A673 (cell line): Measurements from ENCODE around the gene KLHL11. TPM values are rescaled to one million over a fixed set of nuclear protein-coding genes. Genes with fewer than 3 reads are reported as not detected.

Source experiments
- BruUV-seq: library from RNA; stranded (reverse); fragments of 400-500 nt; replicated peaks from 2 replicates; lab custom pipeline; 2021; lab: Mats Ljungman, UMichigan
- CTCF ChIA-PET: fragments of 300-600 bp; sonication (Branson Sonifier 250); formaldehyde crosslinking; loops from one replicate; lab custom pipeline; 2022; ENCODE audit warnings: antibody characterized with exemption; lab: Charles Lee
- POLR2A ChIA-PET: fragments of 300-600 bp; sonication (Branson Sonifier 250); formaldehyde crosslinking; loops from one replicate; lab custom pipeline; 2022; ENCODE audit warnings: antibody characterized with exemption; ENCODE audit not compliant: low non-redundant PET; lab: Charles Lee
- DNase-seq: peaks from one replicate; pipeline ENCODE4 v3.0.0-alpha.2; 2015; ENCODE audit warnings: low spot score
- H3K27ac ChIP-seq: fragments of 200-600 bp; sonication (generic); 2 replicates; pipeline ENCODE4 v1.5.1; 2016; ENCODE audit warnings: mixed run types, low read depth, mild to moderate bottlenecking, mixed read lengths, antibody characterized with exemption, low read length; ENCODE audit not compliant: poor library complexity, severe bottlenecking
- H3K27me3 ChIP-seq: fragments of 200-600 bp; sonication (generic); replicated peaks from 2 replicates; pipeline ENCODE4 v1.6.1; 2017; ENCODE audit warnings: mixed run types, low read depth, mild to moderate bottlenecking, mixed read lengths, antibody characterized with exemption, low read length; ENCODE audit not compliant: insufficient read depth, poor library complexity
- H3K36me3 ChIP-seq: fragments of 200-600 bp; sonication (generic); 2 replicates; pipeline ENCODE4 v1.6.1; 2016; ENCODE audit warnings: mixed run types, mild to moderate bottlenecking, mixed read lengths, antibody characterized with exemption, low read length; ENCODE audit not compliant: insufficient read depth, poor library complexity, severe bottlenecking
- H3K4me1 ChIP-seq: fragments of 200-600 bp; sonication (generic); 2 replicates; pipeline ENCODE4 v1.6.1; 2017; ENCODE audit warnings: mixed run types, mild to moderate bottlenecking, mixed read lengths, antibody characterized with exemption, low read length; ENCODE audit not compliant: insufficient read depth, poor library complexity, severe bottlenecking
- H3K4me3 ChIP-seq: fragments of 200-600 bp; sonication (generic); 2 replicates; pipeline ENCODE4 v1.5.1; 2016; ENCODE audit warnings: low read depth, mixed run types, mild to moderate bottlenecking, mixed read lengths, low read length; ENCODE audit not compliant: poor library complexity, severe bottlenecking
- H3K9me3 ChIP-seq: fragments of 200-600 bp; sonication (generic); 2 replicates; pipeline ENCODE4 v1.6.1; 2016; ENCODE audit warnings: mixed run types, low read depth, mild to moderate bottlenecking, mixed read lengths, antibody characterized with exemption, low read length; ENCODE audit not compliant: poor library complexity, severe bottlenecking
- EZH2 ChIP-seq: fragments of 200-600 bp; sonication (generic); IDR thresholded peaks from 2 replicates; pipeline ENCODE4 v1.6.1; 2017; ENCODE audit warnings: borderline replicate concordance, low read depth, mild to moderate bottlenecking, mixed read lengths, antibody characterized with exemption, low read length; ENCODE audit not compliant: poor library complexity, severe bottlenecking
- intact Hi-C: fragments of 100-400 bp; cut with micrococcal nuclease; formaldehyde crosslinking; loops from one replicate; pipeline ENCODE4 v1.10.0; 2022; ENCODE audit not compliant: unreplicated experiment
- total RNA-seq: library from RNA; stranded (reverse); gene quantifications from 2 replicates; pipeline ENCODE4 v1.2.3, GENCODE V29; 2021
- TF ChIP-seq, protein P1 (sequence below): fragments of 300-800, 200-600 bp; sonication (generic); conservative IDR thresholded peaks from 2 replicates; pipeline ENCODE4 v1.5.1; 2017; ENCODE audit warnings: low read depth, mild to moderate bottlenecking, antibody characterized with exemption, low read length, moderate library complexity, mixed read lengths

Gene KLHL11
- total RNA-seq, 1 experiment from 2014 or later = 12.0 TPM

DNA sequence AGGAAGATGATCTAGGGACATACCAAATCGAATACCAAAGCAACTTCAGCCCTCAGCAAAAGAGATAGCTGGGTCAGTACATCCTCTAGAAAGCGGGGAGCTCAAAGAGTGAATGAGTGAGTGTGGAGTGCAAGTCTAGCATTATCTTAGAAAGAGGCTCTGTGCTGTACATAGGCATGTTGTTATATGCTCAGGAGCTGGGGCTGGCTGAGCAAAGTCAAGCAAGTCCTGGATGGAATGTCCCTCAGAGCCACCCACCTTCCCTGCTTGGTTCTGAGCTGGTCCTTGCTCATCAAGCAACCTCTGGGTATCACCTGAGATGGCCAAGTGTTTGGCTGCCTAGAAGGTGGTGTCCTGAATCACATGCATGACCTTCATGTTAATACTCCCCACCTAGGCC lies 4.9 kb upstream of the KLHL11 start:
- no peak overlapping the region for H3K27ac ChIP-seq
- H3K4me1 ChIP-seq = no peaks in the 10 kb centered on the region
- DNase-seq = no peak
- H3K27me3 ChIP-seq = no peaks in the 10 kb centered on the region
- H3K36me3 ChIP-seq = peaks cover 54% of the 10 kb centered on the region
- POLR2A ChIA-PET = no interaction called here
- H3K4me3 ChIP-seq = no peak overlapping the region
- BruUV-seq = no TSS peak
- intact Hi-C loops = no loop called here
- TF ChIP-seq, protein P1, sequence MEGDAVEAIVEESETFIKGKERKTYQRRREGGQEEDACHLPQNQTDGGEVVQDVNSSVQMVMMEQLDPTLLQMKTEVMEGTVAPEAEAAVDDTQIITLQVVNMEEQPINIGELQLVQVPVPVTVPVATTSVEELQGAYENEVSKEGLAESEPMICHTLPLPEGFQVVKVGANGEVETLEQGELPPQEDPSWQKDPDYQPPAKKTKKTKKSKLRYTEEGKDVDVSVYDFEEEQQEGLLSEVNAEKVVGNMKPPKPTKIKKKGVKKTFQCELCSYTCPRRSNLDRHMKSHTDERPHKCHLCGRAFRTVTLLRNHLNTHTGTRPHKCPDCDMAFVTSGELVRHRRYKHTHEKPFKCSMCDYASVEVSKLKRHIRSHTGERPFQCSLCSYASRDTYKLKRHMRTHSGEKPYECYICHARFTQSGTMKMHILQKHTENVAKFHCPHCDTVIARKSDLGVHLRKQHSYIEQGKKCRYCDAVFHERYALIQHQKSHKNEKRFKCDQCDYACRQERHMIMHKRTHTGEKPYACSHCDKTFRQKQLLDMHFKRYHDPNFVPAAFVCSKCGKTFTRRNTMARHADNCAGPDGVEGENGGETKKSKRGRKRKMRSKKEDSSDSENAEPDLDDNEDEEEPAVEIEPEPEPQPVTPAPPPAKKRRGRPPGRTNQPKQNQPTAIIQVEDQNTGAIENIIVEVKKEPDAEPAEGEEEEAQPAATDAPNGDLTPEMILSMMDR = no peak
- TF ChIP-seq EZH2 = no peak
- H3K9me3 ChIP-seq = no peaks in the 10 kb centered on the region
- CTCF ChIA-PET = no interaction called here

DNA sequence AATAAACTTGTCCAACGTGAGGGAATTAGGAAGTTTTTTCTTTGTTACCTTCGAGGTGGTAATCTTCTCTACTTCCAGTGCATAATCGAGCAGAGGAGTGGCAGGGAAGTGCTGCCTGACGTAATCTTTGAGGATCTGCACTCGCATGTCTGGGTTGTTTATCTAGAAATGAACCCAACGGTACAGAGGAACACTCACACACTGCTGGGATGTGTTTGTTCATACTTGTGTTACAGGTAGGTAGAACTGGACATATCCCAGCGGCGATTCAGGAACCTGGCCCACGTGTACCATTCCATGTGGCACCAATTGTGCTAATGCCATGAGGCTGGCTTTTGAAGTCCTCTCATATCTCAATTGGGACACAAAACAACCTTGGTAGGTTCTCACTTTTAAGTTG lies 4.2 kb upstream of the KLHL11 start:
- ChIA-PET CTCF (no interaction called here), POLR2A (no interaction called here)
- H3K36me3 ChIP-seq = peaks cover 54% of the 10 kb centered on the region
- H3K27me3 ChIP-seq = no peaks in the 10 kb centered on the region
- intact Hi-C loops = no loop called here
- no peak overlapping the region for H3K4me3 ChIP-seq
- no peak for TF ChIP-seq EZH2
- TF ChIP-seq, protein P1 = no peak
- no peak overlapping the region for H3K27ac ChIP-seq
- no peaks in the 10 kb centered on the region for H3K9me3 ChIP-seq
- BruUV-seq = no TSS peak
- no peak for DNase-seq
- no peaks in the 10 kb centered on the region for H3K4me1 ChIP-seq

DNA sequence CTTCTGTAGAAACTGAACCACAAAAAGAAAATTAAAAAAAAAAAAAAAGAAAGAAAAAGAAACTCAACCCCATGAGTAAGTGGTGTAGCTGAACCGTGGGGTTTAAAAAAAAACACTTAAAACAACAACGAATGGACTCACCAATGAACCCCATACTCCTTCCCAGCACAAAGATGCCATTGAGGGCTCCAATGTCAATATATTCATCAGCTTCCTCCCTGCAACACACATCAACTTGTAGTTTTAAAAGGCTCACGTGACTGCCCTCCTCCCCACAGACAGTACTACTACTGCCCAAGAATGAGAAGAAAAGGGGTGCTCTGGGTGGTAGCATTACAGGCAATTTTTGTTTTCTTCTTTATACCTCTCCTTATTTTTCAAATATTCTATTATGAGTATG lies 3.3 kb upstream of the KLHL11 start:
- no TSS peak for BruUV-seq
- Histone ChIP-seq H3K27ac (no peak overlapping the region), H3K4me1 (no peaks in the 10 kb centered on the region), H3K36me3 (peaks cover 48% of the 10 kb centered on the region), H3K4me3 (no peak overlapping the region), H3K9me3 (no peaks in the 10 kb centered on the region), H3K27me3 (no peaks in the 10 kb centered on the region)
- POLR2A ChIA-PET = no interaction called here
- no peak for DNase-seq
- CTCF ChIA-PET = no interaction called here
- TF ChIP-seq EZH2 = no peak
- TF ChIP-seq, protein P1 = no peak
- intact Hi-C loops = no loop called here
